HFFc6 (cell line): ENCODE results near the gene DENND11. TPM values are rescaled to one million over a fixed set of nuclear protein-coding genes. Genes with fewer than 3 reads are reported as not detected.

Source experiments
- DNase-seq: peaks from one replicate; pipeline ENCODE4 v3.0.0-alpha.2; 2018
- H3K27ac Mint-ChIP-seq: 2 replicates; pipeline ENCODE4 v1.8.0; 2020; ENCODE audit warnings: mild to moderate bottlenecking, mixed read lengths
- H3K27me3 Mint-ChIP-seq: 2 replicates; pipeline ENCODE4 v1.8.0; 2021; ENCODE audit warnings: mild to moderate bottlenecking, moderate library complexity, mixed read lengths; ENCODE audit not compliant: insufficient read depth
- H3K36me3 Mint-ChIP-seq: 2 replicates; pipeline ENCODE4 v1.8.0; 2021; ENCODE audit warnings: low read depth, mixed read lengths
- H3K4me1 Mint-ChIP-seq: 2 replicates; pipeline ENCODE4 v1.8.0; 2020; ENCODE audit warnings: low read depth, mixed read lengths
- H3K4me3 Mint-ChIP-seq: 2 replicates; pipeline ENCODE4 v1.8.0; 2020; ENCODE audit warnings: mild to moderate bottlenecking, moderate library complexity, mixed read lengths
- H3K9me3 Mint-ChIP-seq: 2 replicates; pipeline ENCODE4 v1.8.0; 2020; ENCODE audit warnings: mild to moderate bottlenecking, mixed read lengths
- total RNA-seq, 6 experiments: library from RNA; stranded (reverse); fragmentation: NEBNext Ultra II Directional; extraction: Animal tissue kit (Norgen Biotek cat#: 25700); gene quantifications; 2 replicates in 1 of 6; 3 replicates in 5 of 6; pipeline ENCODE4 v1.2.3, GENCODE V29; 2021
- TF ChIP-seq, protein P1 (sequence below): fragments of 200-600 bp; sonication (generic); IDR thresholded peaks from 2 replicates; pipeline ENCODE4 v1.5.0; 2021; ENCODE audit warnings: antibody characterized with exemption, mild to moderate bottlenecking

Gene DENND11
- total RNA-seq, 6 experiments from 2014 or later: 3.4 to 3.8 (median 3.6) TPM

DNA sequence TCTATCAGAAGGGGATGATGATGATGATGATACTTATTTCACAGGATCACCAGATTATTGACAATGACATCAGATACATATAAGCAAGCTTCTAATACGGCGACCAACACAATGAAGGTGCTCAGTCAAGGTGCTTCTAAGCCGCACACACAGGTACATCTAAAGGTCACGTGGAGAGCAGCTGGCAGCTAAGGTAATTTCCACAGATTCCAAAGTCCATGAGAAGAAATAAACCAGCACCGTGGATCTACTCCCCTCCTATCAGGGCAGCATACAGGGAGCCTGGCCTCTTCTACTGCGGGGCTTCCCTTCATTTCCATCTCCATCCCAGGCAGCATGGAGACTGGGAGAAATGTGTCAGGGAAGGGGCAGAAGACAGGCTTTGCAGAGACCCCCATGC lies 37.5 kb downstream of the DENND11 start:
- no peak overlapping the region for H3K27ac Mint-ChIP-seq
- no peaks in the 10 kb centered on the region for H3K9me3 Mint-ChIP-seq
- TF ChIP-seq, protein P1, sequence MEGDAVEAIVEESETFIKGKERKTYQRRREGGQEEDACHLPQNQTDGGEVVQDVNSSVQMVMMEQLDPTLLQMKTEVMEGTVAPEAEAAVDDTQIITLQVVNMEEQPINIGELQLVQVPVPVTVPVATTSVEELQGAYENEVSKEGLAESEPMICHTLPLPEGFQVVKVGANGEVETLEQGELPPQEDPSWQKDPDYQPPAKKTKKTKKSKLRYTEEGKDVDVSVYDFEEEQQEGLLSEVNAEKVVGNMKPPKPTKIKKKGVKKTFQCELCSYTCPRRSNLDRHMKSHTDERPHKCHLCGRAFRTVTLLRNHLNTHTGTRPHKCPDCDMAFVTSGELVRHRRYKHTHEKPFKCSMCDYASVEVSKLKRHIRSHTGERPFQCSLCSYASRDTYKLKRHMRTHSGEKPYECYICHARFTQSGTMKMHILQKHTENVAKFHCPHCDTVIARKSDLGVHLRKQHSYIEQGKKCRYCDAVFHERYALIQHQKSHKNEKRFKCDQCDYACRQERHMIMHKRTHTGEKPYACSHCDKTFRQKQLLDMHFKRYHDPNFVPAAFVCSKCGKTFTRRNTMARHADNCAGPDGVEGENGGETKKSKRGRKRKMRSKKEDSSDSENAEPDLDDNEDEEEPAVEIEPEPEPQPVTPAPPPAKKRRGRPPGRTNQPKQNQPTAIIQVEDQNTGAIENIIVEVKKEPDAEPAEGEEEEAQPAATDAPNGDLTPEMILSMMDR: no peak
- 0 out of 2 replicates have a peak, but pooled peaks cover 4% of the 10 kb centered on the region for H3K36me3 Mint-ChIP-seq
- H3K4me3 Mint-ChIP-seq: no peak overlapping the region
- DNase-seq: no peak
- H3K27me3 Mint-ChIP-seq: no peaks in the 10 kb centered on the region
- no peaks in the 10 kb centered on the region for H3K4me1 Mint-ChIP-seq

DNA sequence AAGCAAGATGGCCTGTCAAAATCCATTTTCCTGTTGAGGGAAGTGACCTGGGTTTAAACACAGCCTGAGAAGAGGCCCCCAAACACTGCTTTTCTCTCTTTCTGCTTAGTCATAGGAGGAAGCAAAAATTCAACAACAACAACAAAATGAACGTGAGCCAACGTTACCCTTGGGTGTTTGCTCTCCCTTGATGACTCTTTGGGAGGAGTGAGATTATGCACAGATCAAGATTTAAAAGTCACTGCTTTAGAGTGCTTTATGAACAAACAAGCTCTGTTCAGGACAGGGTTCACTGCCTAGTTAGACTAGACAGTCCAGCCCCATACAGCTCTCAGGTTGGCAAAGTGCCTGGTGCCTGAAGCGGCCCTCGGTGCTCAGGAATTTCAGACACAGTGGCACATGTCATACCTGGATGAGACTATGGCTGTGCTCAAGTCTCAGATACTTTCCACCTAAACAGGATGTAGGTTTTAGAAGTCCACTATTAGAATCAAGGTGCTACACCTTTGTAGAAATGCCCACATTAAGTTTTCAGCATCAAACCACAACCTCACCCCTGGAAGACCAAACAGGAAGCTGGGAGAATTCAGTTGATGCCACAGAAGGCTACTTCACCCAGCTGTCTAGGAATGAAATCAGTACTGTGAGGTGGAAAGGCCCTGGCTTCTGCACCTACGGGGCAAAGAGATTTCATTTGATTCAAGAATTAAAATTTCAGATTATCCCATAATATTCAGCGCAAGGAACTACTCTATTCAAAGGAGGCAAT lies 38.7 kb downstream of the DENND11 start:
- H3K4me3 Mint-ChIP-seq: no peak overlapping the region
- 0 out of 2 replicates have a peak, but pooled peaks cover 4% of the 10 kb centered on the region for H3K36me3 Mint-ChIP-seq
- no peak for DNase-seq
- no peaks in the 10 kb centered on the region for H3K9me3 Mint-ChIP-seq
- no peak overlapping the region for H3K27ac Mint-ChIP-seq
- TF ChIP-seq, protein P1: no peak
- H3K4me1 Mint-ChIP-seq: no peaks in the 10 kb centered on the region
- no peaks in the 10 kb centered on the region for H3K27me3 Mint-ChIP-seq

DNA sequence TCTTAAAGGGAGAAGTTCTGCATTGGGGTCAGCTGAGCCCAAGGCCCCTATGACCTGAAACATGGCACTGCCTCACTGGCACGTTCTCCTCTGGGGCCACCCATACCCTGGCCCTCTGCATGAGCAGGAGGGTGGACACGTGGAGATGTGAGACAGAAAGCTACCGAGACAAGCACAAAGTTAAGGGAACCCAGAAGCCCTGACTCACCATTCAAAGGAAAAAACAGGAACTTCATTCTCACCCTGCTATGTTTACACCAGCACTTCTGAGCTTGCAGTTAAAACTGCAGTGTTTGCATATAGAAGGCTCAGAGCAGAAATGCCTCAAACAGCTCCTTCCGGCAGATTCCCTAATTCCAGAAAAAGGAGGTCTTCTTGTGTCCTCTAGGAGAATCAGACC lies 41.7 kb downstream of the DENND11 start:
- Mint-ChIP-seq H3K4me1 (no peaks in the 10 kb centered on the region), H3K27me3 (no peaks in the 10 kb centered on the region), H3K36me3 (0 out of 2 replicates have a peak, but pooled peaks cover 4% of the 10 kb centered on the region), H3K27ac (no peak overlapping the region), H3K4me3 (no peak overlapping the region), H3K9me3 (no peaks in the 10 kb centered on the region)
- no peak for DNase-seq
- TF ChIP-seq, protein P1: no peak

DNA sequence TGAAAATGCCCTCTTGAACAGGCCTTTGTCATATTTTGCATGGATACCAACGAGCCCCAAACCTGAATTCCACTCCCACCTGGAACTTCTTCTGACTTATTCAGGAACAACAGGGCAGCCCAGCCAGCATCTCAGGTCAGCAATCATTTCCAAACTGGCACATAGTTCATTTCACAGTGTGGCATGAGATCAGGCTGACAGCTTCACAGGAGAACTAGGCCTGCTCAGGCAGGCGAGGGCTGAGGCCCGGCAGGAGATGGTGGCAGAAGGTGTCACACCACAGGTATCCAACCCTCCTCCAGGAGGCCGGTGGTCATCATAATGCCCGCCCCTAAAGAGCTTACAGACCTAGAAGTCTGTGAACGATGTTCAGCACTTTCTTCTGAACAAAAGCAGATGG lies 42.5 kb downstream of the DENND11 start:
- H3K36me3 Mint-ChIP-seq: 0 out of 2 replicates have a peak, but pooled peaks cover 4% of the 10 kb centered on the region
- no peak for DNase-seq
- no peak overlapping the region for H3K27ac Mint-ChIP-seq
- no peaks in the 10 kb centered on the region for H3K27me3 Mint-ChIP-seq
- H3K9me3 Mint-ChIP-seq: no peaks in the 10 kb centered on the region
- TF ChIP-seq, protein P1: no peak
- H3K4me1 Mint-ChIP-seq: no peaks in the 10 kb centered on the region
- no peak overlapping the region for H3K4me3 Mint-ChIP-seq

DNA sequence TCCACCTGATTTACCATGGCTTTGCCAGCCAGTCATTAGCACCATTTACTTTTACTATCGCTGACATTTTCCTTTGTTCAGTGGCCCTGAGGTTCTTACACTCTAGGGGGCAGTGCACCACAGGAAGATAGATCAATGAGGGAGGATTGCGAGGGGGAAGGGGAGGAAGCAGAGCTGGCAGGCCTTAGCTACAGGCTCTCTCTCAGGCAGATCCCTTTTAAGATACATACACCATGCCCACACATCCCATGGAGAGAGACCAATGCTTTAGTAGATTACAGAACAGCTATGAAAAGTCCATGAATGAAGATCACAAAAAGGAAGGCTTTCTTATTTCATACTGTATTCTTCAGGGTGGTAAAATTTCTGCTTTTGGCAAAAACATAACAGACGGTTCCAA lies 47.4 kb downstream of the DENND11 start:
- peak; percentile 47 for DNase-seq
- H3K36me3 Mint-ChIP-seq: no peaks in the 10 kb centered on the region; the same call in 1 of the 2 replicates
- no peak overlapping the region for H3K4me3 Mint-ChIP-seq
- TF ChIP-seq, protein P1: peak; percentile 80
- no peaks in the 10 kb centered on the region for H3K9me3 Mint-ChIP-seq
- peaks cover 6% of the 10 kb centered on the region for H3K4me1 Mint-ChIP-seq
- H3K27ac Mint-ChIP-seq: no peak overlapping the region
- no peaks in the 10 kb centered on the region for H3K27me3 Mint-ChIP-seq
